GM23248 (cell line): Measurements from ENCODE around the gene PRSS27.

ENCODE experiments used
- EZH2 ChIP-seq: fragments of 200-600 bp; sonication (generic); IDR thresholded peaks from 2 replicates; pipeline ENCODE4 v1.6.1; 2018; ENCODE audit warnings: antibody characterized with exemption, mild to moderate bottlenecking; ENCODE audit not compliant: insufficient read depth, poor library complexity, severe bottlenecking
- EZH2phosphoT487 ChIP-seq: fragments of 200-600 bp; sonication (generic); IDR thresholded peaks from 2 replicates; pipeline ENCODE4 v1.6.1; 2018; ENCODE audit warnings: antibody characterized with exemption, moderate library complexity, mild to moderate bottlenecking, low read depth; ENCODE audit not compliant: insufficient read depth

- TF ChIP-seq EZH2 (no peak), EZH2phosphoT487 (no peak)
Observed at GRCh38 chr16:2705351-2705750, 14.7 kb downstream of the PRSS27 start.
